Smooth muscle cell (in vitro differentiated cells): ENCODE results near the gene AMY1A. TPM values are rescaled to one million over a fixed set of nuclear protein-coding genes. Genes with fewer than 3 reads are reported as not detected.
"Not testable (repeated sequence)": the region's sequence is repeated elsewhere in the genome, so short reads cannot be mapped to it uniquely, and the experiment has no call there.

Experiments used
- DNase-seq: peaks from one replicate; lab custom pipeline; 2025; ENCODE audit not compliant: unreplicated experiment; lab: John Stamatoyannopoulos, UW
- H2AFZ ChIP-seq: fragments of 200-600 bp; sonication (generic); 2 replicates; pipeline ENCODE4 v1.6.0; 2016; ENCODE audit warnings: antibody characterized with exemption, low read depth, mild to moderate bottlenecking
- H3F3A ChIP-seq: fragments of 200-600 bp; sonication (generic); 2 replicates; pipeline ENCODE4 v1.6.0; 2017; ENCODE audit warnings: antibody characterized with exemption, low read depth
- H3K27ac ChIP-seq: fragments of 200-600 bp; sonication (generic); 2 replicates; pipeline ENCODE4 v1.5.1; 2016; ENCODE audit warnings: low read depth, mild to moderate bottlenecking
- H3K27me3 ChIP-seq: fragments of 200-600 bp; sonication (generic); 2 replicates; pipeline ENCODE4 v1.6.1; 2016; ENCODE audit warnings: low read depth, mild to moderate bottlenecking
- H3K36me3 ChIP-seq: fragments of 200-600 bp; sonication (generic); 2 replicates; pipeline ENCODE4 v1.5.1; 2016; ENCODE audit warnings: low read depth
- H3K4me1 ChIP-seq: fragments of 200-600 bp; sonication (generic); 2 replicates; pipeline ENCODE4 v1.5.1; 2016; ENCODE audit warnings: low read depth
- H3K4me2 ChIP-seq: fragments of 200-600 bp; sonication (generic); 2 replicates; pipeline ENCODE4 v1.6.0; 2016; ENCODE audit warnings: mild to moderate bottlenecking
- H3K4me3 ChIP-seq: fragments of 200-600 bp; sonication (generic); 2 replicates; pipeline ENCODE4 v1.5.1; 2016; ENCODE audit warnings: mild to moderate bottlenecking
- H3K79me2 ChIP-seq: fragments of 200-600 bp; sonication (generic); 2 replicates; pipeline ENCODE4 v1.6.0; 2016; ENCODE audit warnings: low read depth, mild to moderate bottlenecking
- H3K9ac ChIP-seq: fragments of 200-600 bp; sonication (generic); 2 replicates; pipeline ENCODE4 v1.6.0; 2016; ENCODE audit warnings: low read depth
- H3K9me3 ChIP-seq: fragments of 200-600 bp; sonication (generic); replicated peaks from 2 replicates; pipeline ENCODE4 v1.5.1; 2016; ENCODE audit warnings: low read depth
- H4K20me1 ChIP-seq: fragments of 200-600 bp; sonication (generic); 2 replicates; pipeline ENCODE4 v1.6.0; 2016; ENCODE audit warnings: low read depth
- WGBS: methylation state at CpG from one replicate; pipeline ENCODE4 v1.1.7; 2016; ENCODE audit warnings: low lambda C conversion rate; 5-methylcytosine and 5-hydroxymethylcytosine counted together
- polyA plus RNA-seq: library from polyadenylated mRNA; unstranded; fragments of >200 nt; fragmentation: Nextera tagmentation; extraction: Ambion mirVana; gene quantifications from 2 replicates; pipeline ENCODE4 v1.2.1, GENCODE V29; 2016
- total RNA-seq: library from RNA; depleted of rRNA; stranded (reverse); fragments of >200 nt; gene quantifications from 2 replicates; pipeline ENCODE4 v1.2.3, GENCODE V29; 2014

AMY1A gene
- total and polyA plus RNA-seq, 2 experiments from 2014 or later = not detected

DNA sequence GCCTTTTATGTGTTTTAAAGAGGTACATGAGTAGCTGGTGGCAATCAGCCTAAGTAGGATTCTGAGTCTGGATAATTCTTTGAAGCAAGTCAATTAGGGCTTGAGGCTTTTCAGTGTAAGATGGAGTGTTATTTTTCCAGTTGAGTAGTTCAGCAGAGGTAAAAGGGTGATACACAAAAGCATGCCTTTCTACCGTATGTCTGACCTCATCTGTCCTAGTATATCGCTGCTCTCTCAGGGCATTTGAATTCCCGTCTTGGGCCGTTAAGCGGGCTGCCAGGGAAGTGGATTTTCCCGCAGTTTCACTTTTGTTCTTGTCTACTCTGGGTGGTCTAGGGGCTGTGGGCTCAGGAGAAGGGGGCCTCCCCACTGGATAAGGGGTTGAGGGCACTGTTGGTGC is 1.4 kb upstream of the AMY1A start:
- not testable (repeated sequence) for DNase-seq, H3K4me3 ChIP-seq, H3K9ac ChIP-seq, H3K4me2 ChIP-seq, H3K9me3 ChIP-seq, H3K27ac ChIP-seq, H3K4me1 ChIP-seq, H2AFZ ChIP-seq, H3K36me3 ChIP-seq, H3K27me3 ChIP-seq, H4K20me1 ChIP-seq, H3F3A ChIP-seq, H3K79me2 ChIP-seq
- WGBS = no CpG with 5 or more reads among the region's 6 CpGs

DNA sequence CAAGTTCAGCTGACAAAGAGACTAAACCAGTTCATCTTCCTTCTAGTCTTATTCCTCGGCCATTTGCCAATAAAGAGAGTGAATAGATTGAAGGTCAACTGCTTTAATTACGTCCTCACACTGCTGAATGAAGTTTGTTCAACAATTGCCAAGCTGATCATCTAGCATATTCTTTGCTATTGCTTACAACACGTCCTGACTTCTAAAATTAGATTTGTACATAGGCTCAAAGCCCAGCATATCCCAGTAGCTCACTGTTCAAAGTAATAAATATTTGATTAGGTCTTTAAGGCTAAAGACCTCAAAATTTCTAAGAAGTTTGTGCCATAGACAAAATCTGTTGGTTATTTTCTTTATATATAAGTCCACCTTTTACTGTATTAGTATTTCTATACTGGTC is 20.8 kb downstream of the AMY1A start:
- H2AFZ ChIP-seq, H3K4me2 ChIP-seq, H3K9ac ChIP-seq, H3K4me1 ChIP-seq, DNase-seq, H4K20me1 ChIP-seq, H3K79me2 ChIP-seq, H3F3A ChIP-seq, H3K27ac ChIP-seq, H3K36me3 ChIP-seq, H3K9me3 ChIP-seq, H3K4me3 ChIP-seq, H3K27me3 ChIP-seq: not testable (repeated sequence)
- no CpG with 5 or more reads among the region's 3 CpGs for WGBS

DNA sequence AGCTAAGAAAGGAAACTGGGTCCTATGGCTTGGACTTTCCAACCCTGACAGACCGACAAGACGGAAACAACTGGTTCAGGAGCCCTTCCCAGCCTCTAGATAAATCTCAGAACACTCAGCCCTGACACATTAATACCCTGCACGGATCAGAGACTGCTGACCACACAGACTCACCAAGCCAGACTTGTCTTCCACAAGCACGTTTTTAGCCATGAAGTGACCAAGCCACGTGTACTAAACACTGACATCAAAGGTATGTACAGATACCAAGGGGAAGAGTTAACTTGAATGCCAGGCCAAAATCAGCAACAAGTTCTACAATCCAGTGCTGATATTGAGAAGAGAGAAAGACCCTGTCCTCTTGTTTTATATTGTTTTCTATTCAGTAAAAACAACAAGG is 40.5 kb downstream of the AMY1A start, which contains the start of gene AMY1B:
AMY1B (minus strand) TSS at position 101 of the 400 bp plus-strand sequence. CDS start 571 bp downstream, outside the sequence.
- H4K20me1 ChIP-seq, H3K36me3 ChIP-seq, H3K79me2 ChIP-seq, H3K4me3 ChIP-seq, H2AFZ ChIP-seq, DNase-seq, H3K4me1 ChIP-seq, H3K4me2 ChIP-seq, H3K27me3 ChIP-seq, H3K27ac ChIP-seq, H3K9ac ChIP-seq, H3K9me3 ChIP-seq, H3F3A ChIP-seq: not testable (repeated sequence)
- no CpG with 5 or more reads among the region's 5 CpGs for WGBS

GRCh38 chr1:103697430-103697829 is 41.9 kb downstream of the AMY1A start:
- DNase-seq, H3K79me2 ChIP-seq, H3K4me1 ChIP-seq: not testable (repeated sequence)

DNA sequence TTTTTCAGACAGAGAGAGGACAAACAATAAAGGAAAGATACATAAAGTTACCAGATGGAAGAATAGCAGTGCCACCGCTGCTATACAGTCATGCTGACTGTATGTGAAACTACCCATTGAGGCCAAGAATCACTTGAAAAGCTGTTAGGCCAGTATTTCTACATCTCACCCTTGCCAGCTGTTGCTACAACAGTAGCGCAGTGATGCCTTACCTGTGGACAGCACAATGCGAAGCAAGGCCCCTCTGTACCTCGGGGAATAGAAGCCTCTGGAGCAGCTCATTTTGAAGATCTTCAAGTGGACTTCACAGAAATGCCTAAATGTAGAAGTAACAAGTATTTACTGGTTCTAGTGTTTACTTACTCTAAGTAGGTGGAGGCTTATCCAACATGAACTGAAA is 45.1 kb downstream of the AMY1A start:
- H3K4me2 ChIP-seq, H4K20me1 ChIP-seq, H3K9ac ChIP-seq, H3K27me3 ChIP-seq, H2AFZ ChIP-seq, H3K4me3 ChIP-seq, H3K27ac ChIP-seq, DNase-seq, H3K4me1 ChIP-seq, H3K79me2 ChIP-seq, H3K36me3 ChIP-seq, H3K9me3 ChIP-seq, H3F3A ChIP-seq: not testable (repeated sequence)
- no CpG with 5 or more reads among the region's 4 CpGs for WGBS

More at GRCh38 chr1:103697430-103697829, 41.9 kb downstream of the AMY1A start:
- H3K9me3 ChIP-seq, H3K4me2 ChIP-seq, H2AFZ ChIP-seq, H3K27ac ChIP-seq, H3K9ac ChIP-seq, H4K20me1 ChIP-seq, H3K27me3 ChIP-seq, H3K4me3 ChIP-seq, H3K36me3 ChIP-seq, H3F3A ChIP-seq: not testable (repeated sequence)
- WGBS = no CpG with 5 or more reads among the region's 6 CpGs

- not testable (repeated sequence) for H3K27me3 ChIP-seq, H3F3A ChIP-seq, DNase-seq, H2AFZ ChIP-seq, H3K9me3 ChIP-seq, H3K79me2 ChIP-seq, H4K20me1 ChIP-seq, H3K27ac ChIP-seq, H3K4me2 ChIP-seq, H3K36me3 ChIP-seq, H3K4me3 ChIP-seq, H3K4me1 ChIP-seq, H3K9ac ChIP-seq
- no CpG with 5 or more reads among the region's 4 CpGs for WGBS
Observed at GRCh38 chr1:103701256-103701655, 45.7 kb downstream of the AMY1A start.

GRCh38 chr1:103707670-103708069 is 52.1 kb downstream of the AMY1A start:
- H2AFZ ChIP-seq = not testable (repeated sequence)

DNA sequence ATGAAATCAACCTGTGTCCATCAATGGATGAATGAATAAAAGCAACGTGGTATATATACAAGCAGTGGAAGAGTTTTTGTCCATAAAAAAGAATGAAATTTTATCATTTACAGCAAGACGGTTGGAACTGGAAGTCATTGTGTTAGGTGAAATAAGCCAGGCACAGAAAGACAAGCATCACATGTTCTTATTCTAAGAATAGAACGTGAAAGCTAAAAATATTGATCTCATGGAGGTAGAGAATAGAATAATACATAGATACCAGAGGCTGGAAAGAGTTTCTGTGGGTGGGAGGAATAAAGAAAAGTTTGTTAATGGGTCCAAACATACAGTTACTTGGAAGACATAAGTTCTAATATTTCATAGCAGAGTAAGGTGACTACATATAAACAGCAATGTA is 54.8 kb downstream of the AMY1A start:
- WGBS = no CpG with 5 or more reads among the region's 3 CpGs
- DNase-seq, H2AFZ ChIP-seq, H3K79me2 ChIP-seq, H3K4me2 ChIP-seq, H3F3A ChIP-seq, H3K36me3 ChIP-seq, H3K9ac ChIP-seq, H3K4me1 ChIP-seq, H3K9me3 ChIP-seq, H3K27ac ChIP-seq, H3K4me3 ChIP-seq, H4K20me1 ChIP-seq, H3K27me3 ChIP-seq: not testable (repeated sequence)

More at GRCh38 chr1:103707670-103708069, 52.1 kb downstream of the AMY1A start:
- not testable (repeated sequence) for H3K79me2 ChIP-seq, H3K9me3 ChIP-seq, DNase-seq, H3K36me3 ChIP-seq, H3K27ac ChIP-seq, H3K4me1 ChIP-seq, H3K4me2 ChIP-seq, H3K27me3 ChIP-seq, H4K20me1 ChIP-seq, H3K9ac ChIP-seq, H3F3A ChIP-seq, H3K4me3 ChIP-seq
- no CpG with 5 or more reads among the region's 3 CpGs for WGBS
